Neural cell (in vitro differentiated cells): ENCODE data around the gene PCDHGA4. TPM values are rescaled to one million over a fixed set of nuclear protein-coding genes. Genes with fewer than 3 reads are reported as not detected.
A peak's percentile ranks its signal among the peaks of the same experiment; 100 is the strongest.

Experiments
- H2AFZ ChIP-seq: fragments of 200-600, 300-800 bp; sonication (generic), shearing (Covaris generic); 2 replicates; pipeline ENCODE4 v1.6.0; 2014; ENCODE audit warnings: low read depth, mild to moderate bottlenecking, antibody characterized with exemption, low read length, moderate library complexity
- H3F3A ChIP-seq: fragments of 200-600 bp; shearing (Covaris generic); 2 replicates; pipeline ENCODE4 v1.6.1; 2016; ENCODE audit warnings: mild to moderate bottlenecking, moderate library complexity, mixed read lengths, antibody characterized with exemption, low read length; ENCODE audit not compliant: insufficient read depth, poor library complexity, severe bottlenecking
- H3K27ac ChIP-seq: fragments of 200-600, 300-800 bp; sonication (generic), shearing (Covaris generic); 2 replicates; pipeline ENCODE4 v1.5.1; 2014; ENCODE audit warnings: mild to moderate bottlenecking, low read length, moderate library complexity
- H3K27me3 ChIP-seq: fragments of 300-800, 200-600 bp; sonication (generic), shearing (Covaris generic); 2 replicates; pipeline ENCODE4 v1.6.0; 2014; ENCODE audit warnings: mild to moderate bottlenecking, low read depth, low read length, moderate library complexity; ENCODE audit not compliant: insufficient read depth
- H3K36me3 ChIP-seq: fragments of 300-800, 200-600 bp; sonication (generic), shearing (Covaris generic); 2 replicates; pipeline ENCODE4 v1.5.1; 2014; ENCODE audit warnings: mild to moderate bottlenecking, antibody characterized with exemption, low read length, moderate library complexity; ENCODE audit not compliant: insufficient read depth
- H3K4me2 ChIP-seq: fragments of 300-800, 200-600 bp; sonication (generic), shearing (Covaris generic); 2 replicates; pipeline ENCODE4 v1.6.0; 2014; ENCODE audit warnings: mild to moderate bottlenecking, low read length
- H3K4me3 ChIP-seq: fragments of 300-800, 200-600 bp; sonication (generic), shearing (Covaris generic); 2 replicates; pipeline ENCODE4 v1.5.1; 2014; ENCODE audit warnings: mild to moderate bottlenecking, low read length, moderate library complexity
- H3K79me2 ChIP-seq: fragments of 200-600 bp; shearing (Covaris generic); replicated peaks from 2 replicates; pipeline ENCODE4 v1.6.0; 2014; ENCODE audit warnings: mild to moderate bottlenecking, low read length, moderate library complexity; ENCODE audit not compliant: insufficient read depth
- H3K9ac ChIP-seq: fragments of 300-800, 200-600 bp; sonication (generic), shearing (Covaris generic); 2 replicates; pipeline ENCODE4 v1.6.1; 2016; ENCODE audit warnings: mild to moderate bottlenecking, low read length, mixed read lengths
- H3K9me2 ChIP-seq: fragments of 200-600 bp; shearing (Covaris generic); 2 replicates; pipeline ENCODE4 v1.6.1; 2016; ENCODE audit warnings: mild to moderate bottlenecking, low read length, mixed read lengths; ENCODE audit not compliant: insufficient read depth
- H3K9me3 ChIP-seq: fragments of 200-600, 300-800 bp; sonication (generic), shearing (Covaris generic); 2 replicates; pipeline ENCODE4 v1.6.1; 2016; ENCODE audit warnings: mild to moderate bottlenecking, mixed run types, low read length, moderate library complexity, mixed read lengths
- H4K20me1 ChIP-seq: fragments of 200-600 bp; shearing (Covaris generic); 2 replicates; pipeline ENCODE4 v1.6.1; 2016; ENCODE audit warnings: mild to moderate bottlenecking, mixed run types; ENCODE audit not compliant: insufficient read depth
- CTCF ChIP-seq: fragments of 450-650 bp; IDR thresholded peaks from 2 replicates; pipeline ENCODE4 v1.5.1; 2014; ENCODE audit warnings: antibody characterized with exemption, mild to moderate bottlenecking, moderate library complexity; ENCODE audit not compliant: poor library complexity, severe bottlenecking
- EP300 ChIP-seq: fragments of 450-650 bp; conservative IDR thresholded peaks from 2 replicates; pipeline ENCODE4 v1.6.1; 2014; ENCODE audit warnings: antibody characterized with exemption, mild to moderate bottlenecking, moderate library complexity; ENCODE audit not compliant: poor library complexity, severe bottlenecking
- EZH2 ChIP-seq: fragments of 200-600, 300-800 bp; shearing (Covaris generic), sonication (generic); IDR thresholded peaks from 2 replicates; pipeline ENCODE4 v1.6.1; 2014; ENCODE audit warnings: antibody characterized with exemption, low read length, borderline replicate concordance, mild to moderate bottlenecking; ENCODE audit not compliant: insufficient read depth, poor library complexity, severe bottlenecking
- MXI1 ChIP-seq: fragments of 450-650 bp; conservative IDR thresholded peaks from 2 replicates; pipeline ENCODE4 v1.6.1; 2014; ENCODE audit warnings: antibody characterized with exemption, mild to moderate bottlenecking; ENCODE audit not compliant: poor library complexity, severe bottlenecking
- POLR2AphosphoS5 ChIP-seq: IDR thresholded peaks from 2 replicates; pipeline ENCODE4 v1.6.1; 2012
- RAD21 ChIP-seq: fragments of 450-650 bp; conservative IDR thresholded peaks from 2 replicates; pipeline ENCODE4 v1.6.1; 2014; ENCODE audit warnings: antibody characterized with exemption, mild to moderate bottlenecking, moderate library complexity
- REST ChIP-seq: IDR thresholded peaks from 2 replicates; pipeline ENCODE4 v1.6.1; 2012; ENCODE audit warnings: borderline replicate concordance
- SMC3 ChIP-seq: fragments of 450-650 bp; conservative IDR thresholded peaks from 2 replicates; pipeline ENCODE4 v1.6.1; 2014; ENCODE audit warnings: antibody characterized with exemption, mild to moderate bottlenecking, moderate library complexity; ENCODE audit not compliant: poor library complexity
- TAF1 ChIP-seq: IDR thresholded peaks from 2 replicates; pipeline ENCODE4 v1.6.1; 2012; ENCODE audit warnings: low read depth
- polyA plus RNA-seq: library from polyadenylated mRNA; depleted of rRNA; stranded (reverse); fragments of >200 nt; gene quantifications from 2 replicates; pipeline ENCODE4 v1.2.3, GENCODE V29; 2014

PCDHGA4 gene
- polyA plus RNA-seq, 1 donor from 2014 or later: 0.38 TPM

- no peaks in the 10 kb centered on the region for H3K36me3 ChIP-seq
- no peak overlapping the region for H3K4me2 ChIP-seq
- TF ChIP-seq MXI1: no peak
- no peak for TF ChIP-seq POLR2AphosphoS5
- TF ChIP-seq EP300: no peak
- no peak for TF ChIP-seq RAD21
- no peak for TF ChIP-seq CTCF
- no peak for TF ChIP-seq REST
- TF ChIP-seq SMC3: no peak
- TF ChIP-seq TAF1: no peak
- TF ChIP-seq EZH2: no peak
- peak overlapping the region; percentile 53 for H3K4me3 ChIP-seq
- H3K79me2 ChIP-seq: no peaks in the 10 kb centered on the region
- no peaks in the 10 kb centered on the region for H4K20me1 ChIP-seq
- no peaks in the 10 kb centered on the region for H3F3A ChIP-seq
- H3K9me2 ChIP-seq: no peaks in the 10 kb centered on the region
- H3K27ac ChIP-seq: no peak overlapping the region
- no peaks in the 10 kb centered on the region for H3K27me3 ChIP-seq
- no peak overlapping the region for H2AFZ ChIP-seq
- no peak overlapping the region for H3K9ac ChIP-seq
- H3K9me3 ChIP-seq: peaks cover 43% of the 10 kb centered on the region
Measured at GRCh38 chr5:141389153-141390042, 34.6 kb downstream of the PCDHGA4 start.

- Histone ChIP-seq H3K4me3 (peak within 1 kb of the TSS; percentile 53), H3K9ac (no peak within 1 kb of the TSS), H3K79me2 (no peaks in the 10 kb centered on the region), H4K20me1 (no peaks in the 10 kb centered on the region), H3K36me3 (no peaks in the 10 kb centered on the region), H3K27me3 (no peaks in the 10 kb centered on the region), H3K4me2 (no peak within 1 kb of the TSS), H3K27ac (no peak within 1 kb of the TSS), H3F3A (no peaks in the 10 kb centered on the region), H3K9me2 (no peaks in the 10 kb centered on the region), H2AFZ (no peak within 1 kb of the TSS), H3K9me3 (peaks cover 49% of the 10 kb centered on the region)
- TF ChIP-seq RAD21 (no peak), POLR2AphosphoS5 (no peak), SMC3 (no peak), REST (no peak), EZH2 (no peak), TAF1 (no peak), MXI1 (no peak), EP300 (no peak), CTCF (no peak)
Measured at GRCh38 chr5:141392429-141393198, 37.8 kb downstream of the PCDHGA4 start, which contains the start of gene PCDHGA8. TSS of gene PCDHGA8 (plus strand) at chr5:141392633. CDS start at chr5:141392814, 181 bp downstream.
